ENCODE measurements around the gene PLCG1.

Gene PLCG1

DNA sequence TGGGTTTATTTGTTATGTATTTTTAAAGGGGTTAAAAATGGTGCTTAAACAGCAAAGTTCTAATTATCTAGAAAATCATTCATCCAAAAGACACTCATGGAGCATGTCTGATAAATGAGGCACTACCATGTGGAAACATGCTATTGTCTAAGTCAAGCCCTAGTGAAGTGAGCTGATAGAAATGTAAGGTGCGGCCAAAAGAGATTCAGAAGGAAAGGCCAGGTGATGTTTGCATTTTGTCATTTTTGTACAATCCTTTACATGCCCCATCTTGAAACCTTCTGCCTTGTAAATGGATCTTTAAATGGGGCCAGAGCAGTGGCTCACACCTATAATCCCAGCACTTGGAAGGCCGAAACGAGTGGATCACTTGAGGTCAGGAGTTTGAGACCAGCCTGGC is 77.3 kb downstream of the PLCG1 start:
- DNase-seq (ENCODE audit: low spot score), result no peak

DNA sequence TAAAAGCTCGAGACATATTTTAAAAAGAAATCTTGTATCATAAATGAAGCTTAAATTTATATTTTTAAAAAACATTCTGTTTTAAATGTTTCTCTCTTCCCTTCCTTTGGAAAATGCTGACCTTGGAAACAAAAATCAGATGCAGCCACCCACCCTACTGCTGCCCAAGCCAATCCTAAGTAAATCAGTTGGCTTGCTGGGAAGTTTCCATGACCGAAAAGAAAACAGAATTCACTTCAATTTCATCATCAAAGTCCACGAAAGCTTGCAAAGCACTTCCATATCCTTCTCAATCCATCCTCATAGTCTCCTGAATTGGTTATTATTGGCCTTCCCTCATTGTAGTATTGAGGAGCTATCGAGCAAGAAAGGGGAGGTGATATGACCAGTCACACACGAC is 80.1 kb downstream of the PLCG1 start:
- DNase-seq (ENCODE audit: low spot score), result no peak

DNA sequence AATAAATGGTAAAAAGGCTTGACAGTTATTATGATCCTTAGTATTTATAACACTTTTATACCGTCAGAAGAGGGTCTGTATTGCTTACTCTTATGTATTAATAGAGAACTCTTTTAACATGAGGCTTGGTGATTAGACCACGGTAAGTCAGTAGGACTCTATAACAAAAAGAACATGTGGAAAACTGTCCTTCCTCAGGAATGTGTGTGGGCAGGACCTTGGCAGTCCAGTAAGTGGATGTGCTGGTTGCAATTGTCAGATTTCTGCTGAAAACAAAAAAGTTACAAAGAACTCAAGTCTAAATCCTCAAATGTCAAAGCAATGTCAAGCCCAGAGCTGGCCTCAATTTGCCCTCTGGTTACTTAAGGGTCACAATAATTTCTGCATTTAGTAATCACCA is 81.1 kb downstream of the PLCG1 start:
- DNase-seq (ENCODE audit: low spot score), result no peak

DNA sequence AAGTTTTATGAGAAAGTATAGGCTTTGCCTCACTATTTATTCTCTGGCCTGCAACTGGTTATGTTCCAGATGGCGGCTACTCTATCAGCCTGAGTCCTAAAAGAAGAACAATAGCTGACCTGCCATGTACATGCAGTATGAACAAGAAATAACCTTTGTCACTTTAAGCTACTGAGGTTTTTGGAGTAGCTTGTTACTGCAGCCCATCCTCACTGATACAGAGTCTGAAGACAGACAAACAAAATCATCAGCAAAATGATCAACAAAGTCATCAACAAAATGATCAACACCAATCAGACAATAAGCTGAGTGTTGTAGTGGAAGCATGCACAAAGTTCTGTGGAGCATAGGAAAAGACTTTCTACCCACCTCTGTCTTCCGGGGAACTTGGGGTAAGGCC is 82.5 kb downstream of the PLCG1 start:
- no peak for DNase-seq (ENCODE audit: low spot score)

DNA sequence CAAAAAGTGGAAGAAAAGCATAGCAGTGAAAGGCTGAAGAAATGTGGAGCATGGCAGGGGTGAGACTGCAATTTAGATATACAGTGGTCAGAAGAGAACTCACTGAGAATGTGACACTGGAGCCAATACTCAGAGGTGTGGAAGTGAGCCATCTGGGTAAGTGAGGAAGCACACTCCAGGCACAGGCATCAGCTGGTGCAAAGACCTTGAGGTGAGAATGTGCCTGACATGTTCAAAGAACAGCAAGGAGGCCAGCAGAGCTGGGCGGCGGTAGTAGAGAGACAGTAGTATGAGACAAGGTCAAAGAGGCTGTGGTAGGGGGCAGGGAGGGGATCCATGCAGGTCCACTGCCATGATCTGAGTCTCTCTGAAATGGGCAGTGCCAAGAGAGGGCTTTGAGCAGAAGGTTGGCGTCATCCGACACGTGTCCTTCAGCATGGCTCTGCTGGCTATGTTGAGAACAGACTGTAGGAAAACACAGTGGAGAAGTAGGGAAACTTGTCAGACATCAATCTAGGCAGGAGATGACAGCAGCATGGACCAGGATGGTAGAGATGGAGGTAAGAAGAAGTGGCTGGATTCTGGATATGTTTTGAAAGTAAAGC is 84.4 kb downstream of the PLCG1 start:
- DNase-seq (ENCODE audit: low spot score), result no peak

DNA sequence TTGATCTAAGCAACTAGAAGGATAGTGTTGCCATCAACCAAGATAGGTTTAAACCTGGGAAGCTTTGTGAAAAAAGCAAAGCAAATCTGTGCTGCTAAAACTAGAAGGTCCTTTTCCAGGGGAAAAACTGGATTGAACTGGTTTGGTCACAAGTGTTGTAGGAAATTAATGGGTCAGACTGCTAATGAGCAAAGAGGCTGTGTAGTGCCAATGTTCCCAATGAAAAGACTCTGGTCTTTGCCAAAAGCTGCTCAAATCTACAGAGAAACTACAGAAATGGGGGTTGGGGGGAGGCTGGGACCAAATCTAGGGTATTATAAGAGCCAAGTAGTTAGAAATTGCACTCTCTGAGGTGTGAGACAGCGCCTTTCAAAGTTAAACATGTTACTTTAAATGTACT is 85.0 kb downstream of the PLCG1 start:
- no peak for DNase-seq (ENCODE audit: low spot score)

DNA sequence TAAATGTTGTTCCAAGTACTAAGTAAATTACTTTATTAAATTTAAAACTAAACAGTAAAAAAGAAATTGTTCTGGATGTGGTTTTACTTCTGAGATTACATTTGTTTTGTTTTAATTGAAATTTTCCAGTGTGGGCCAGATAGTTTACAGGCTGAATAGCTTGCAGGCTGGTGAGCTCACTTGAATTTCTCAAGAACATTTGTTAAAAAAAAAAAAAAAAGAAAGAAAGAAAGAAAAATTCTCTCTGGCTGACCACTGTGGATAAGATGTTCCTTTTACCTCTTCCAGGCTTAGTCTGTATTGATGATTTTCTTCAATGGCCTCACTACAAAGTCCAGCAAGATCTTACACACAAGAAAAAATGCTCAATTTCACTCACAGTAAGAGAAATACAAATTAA is 85.4 kb downstream of the PLCG1 start:
- DNase-seq (ENCODE audit: low spot score), result no peak

DNA sequence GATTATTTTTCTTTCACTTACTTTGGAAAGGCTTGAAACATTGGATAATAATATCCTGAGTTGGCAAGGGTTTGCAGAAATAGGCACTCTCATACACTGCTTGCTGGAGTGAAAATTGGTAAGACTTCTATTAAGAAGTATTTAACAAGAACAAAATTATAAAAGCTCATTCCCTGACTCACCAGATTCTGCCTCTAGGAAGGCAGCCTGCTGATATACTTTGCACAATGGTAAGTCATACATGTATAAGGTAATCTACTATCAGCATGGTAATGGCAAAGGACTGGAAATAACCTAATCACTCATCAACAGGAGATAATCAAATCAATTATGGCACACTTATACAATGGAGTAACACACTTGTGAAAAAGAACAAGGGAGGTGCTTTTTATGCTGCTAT is 85.8 kb downstream of the PLCG1 start:
- DNase-seq (ENCODE audit: low spot score), result no peak

DNA sequence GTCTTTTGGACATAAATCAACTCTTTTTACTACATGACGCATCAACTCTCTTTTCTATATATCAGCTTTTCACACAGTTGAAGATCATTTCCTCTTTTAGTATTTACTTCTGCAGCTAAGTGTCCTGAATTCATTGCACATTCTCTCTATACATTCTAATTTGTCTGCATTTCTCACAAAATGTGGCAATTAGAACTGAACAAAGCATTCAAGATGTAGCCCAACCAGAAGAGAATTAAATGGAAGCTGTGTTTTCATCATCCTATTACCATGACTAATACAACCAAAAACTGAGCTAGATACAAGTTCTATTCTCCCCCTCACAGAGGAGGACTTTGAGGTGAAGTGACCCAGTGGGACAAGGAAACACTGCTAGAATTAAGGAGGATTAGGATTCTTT is 86.9 kb downstream of the PLCG1 start:
- DNase-seq (ENCODE audit: low spot score), result no peak

DNA sequence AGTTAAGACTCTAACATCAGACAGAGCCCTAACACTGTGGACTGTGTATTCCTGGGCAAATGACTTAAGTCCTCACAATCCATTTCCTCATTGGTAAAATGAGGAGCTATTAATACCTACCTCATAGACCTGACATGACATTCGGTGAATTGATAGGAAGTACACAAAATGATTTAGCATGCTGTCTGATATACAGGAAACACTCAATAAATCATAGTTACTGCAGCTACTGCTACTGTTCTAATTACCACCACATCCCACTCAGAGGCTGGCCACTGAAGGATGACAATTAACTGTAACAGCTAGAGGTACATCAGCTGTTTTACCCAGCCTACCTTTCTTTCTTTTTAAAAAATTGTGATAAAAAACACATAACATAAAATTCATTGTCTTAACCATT is 87.7 kb downstream of the PLCG1 start:
- no peak for DNase-seq (ENCODE audit: low spot score)

DNA sequence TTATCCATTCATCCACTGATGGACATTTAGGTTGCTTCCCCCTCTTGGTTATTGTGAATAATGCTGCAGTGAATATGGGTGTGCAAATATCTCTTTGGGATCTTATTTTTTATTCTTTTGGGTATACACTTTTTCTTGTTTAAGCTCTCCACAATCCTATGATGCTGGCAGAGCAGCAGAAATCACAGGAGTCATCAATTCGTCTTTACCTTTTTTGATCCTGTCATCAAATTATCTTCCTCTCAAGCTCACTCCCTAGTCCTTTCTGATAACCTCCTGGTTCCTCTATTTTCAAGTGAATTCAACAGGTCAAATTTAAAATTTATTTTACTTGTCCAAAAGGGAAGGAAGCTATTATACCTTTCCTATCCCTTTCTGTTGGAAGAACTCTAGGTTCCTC is 89.1 kb downstream of the PLCG1 start:
- DNase-seq (ENCODE audit: low spot score), result no peak

Measured in CD4-positive, alpha-beta T cell treated with Interleukin-15 for 4 hours (primary cell).